Measurements from ENCODE around the gene CD200.

Gene CD200

GRCh38 chr3:112335434-112335781, 2.5 kb downstream of the CD200 start:
- no peak overlapping the region for H3K9ac ChIP-seq

GRCh38 chr3:112338021-112338726, 5.2 kb downstream of the CD200 start:
- no peaks in the 10 kb centered on the region for H3K9me3 ChIP-seq (ENCODE audit: control insufficient read depth, low read length)
- no peaks in the 10 kb centered on the region for H3K36me3 ChIP-seq (ENCODE audit: control insufficient read depth, insufficient read depth, low read length)
- H3K9ac ChIP-seq: no peak overlapping the region
- H2AFZ ChIP-seq: no peak overlapping the region
- no peak overlapping the region for H3K27ac ChIP-seq
- H3K27me3 ChIP-seq (ENCODE audit: control insufficient read depth, insufficient read depth, low read length): no peaks in the 10 kb centered on the region
- no peak overlapping the region for H3K4me3 ChIP-seq (ENCODE audit: low read depth, low read length)
- H3K4me1 ChIP-seq: no peaks in the 10 kb centered on the region
- no peaks in the 10 kb centered on the region for H3K79me2 ChIP-seq
- no peak for TF ChIP-seq CTCF (IDR thresholded peaks at IDR 0.05)
- H3K4me2 ChIP-seq (ENCODE audit: low read length): no peak overlapping the region

More at GRCh38 chr3:112335434-112335781, 2.5 kb downstream of the CD200 start:
- Histone ChIP-seq H3K27me3 (ENCODE audit: control insufficient read depth, insufficient read depth, low read length) (no peaks in the 10 kb centered on the region), H3K4me1 (no peaks in the 10 kb centered on the region), H3K79me2 (no peaks in the 10 kb centered on the region), H3K4me2 (ENCODE audit: low read length) (no peak overlapping the region), H3K4me3 (ENCODE audit: low read depth, low read length) (no peak overlapping the region), H3K36me3 (ENCODE audit: control insufficient read depth, insufficient read depth, low read length) (no peaks in the 10 kb centered on the region), H3K9me3 (ENCODE audit: control insufficient read depth, low read length) (no peaks in the 10 kb centered on the region), H3K27ac (no peak overlapping the region), H2AFZ (no peak overlapping the region)
- TF ChIP-seq CTCF (IDR thresholded peaks at IDR 0.05): no peak

GRCh38 chr3:112338727-112339056, 5.7 kb downstream of the CD200 start:
- Histone ChIP-seq H3K9me3 (ENCODE audit: control insufficient read depth, low read length) (no peaks in the 10 kb centered on the region), H2AFZ (no peak overlapping the region), H3K79me2 (no peaks in the 10 kb centered on the region), H3K4me1 (no peaks in the 10 kb centered on the region), H3K4me2 (ENCODE audit: low read length) (no peak overlapping the region), H3K36me3 (ENCODE audit: control insufficient read depth, insufficient read depth, low read length) (no peaks in the 10 kb centered on the region), H3K27ac (no peak overlapping the region), H3K4me3 (ENCODE audit: low read depth, low read length) (no peak overlapping the region), H3K9ac (no peak overlapping the region), H3K27me3 (ENCODE audit: control insufficient read depth, insufficient read depth, low read length) (no peaks in the 10 kb centered on the region)
- no peak for TF ChIP-seq CTCF (IDR thresholded peaks at IDR 0.05)

- TF ChIP-seq CTCF (IDR thresholded peaks at IDR 0.05): no peak
- H3K4me2 ChIP-seq (ENCODE audit: low read length): no peak overlapping the region
- H3K27ac ChIP-seq: no peak overlapping the region
- no peaks in the 10 kb centered on the region for H3K79me2 ChIP-seq
- no peaks in the 10 kb centered on the region for H3K27me3 ChIP-seq (ENCODE audit: control insufficient read depth, insufficient read depth, low read length)
- H3K9me3 ChIP-seq (ENCODE audit: control insufficient read depth, low read length): no peaks in the 10 kb centered on the region
- no peaks in the 10 kb centered on the region for H3K36me3 ChIP-seq (ENCODE audit: control insufficient read depth, insufficient read depth, low read length)
- H3K4me1 ChIP-seq: no peaks in the 10 kb centered on the region
- H3K9ac ChIP-seq: no peak overlapping the region
- no peak overlapping the region for H3K4me3 ChIP-seq (ENCODE audit: low read depth, low read length)
- no peak overlapping the region for H2AFZ ChIP-seq
These were observed 6.2 kb downstream of the CD200 start for GRCh38 chr3:112339134-112339533.

GRCh38 chr3:112339609-112340008, 6.7 kb downstream of the CD200 start:
- Histone ChIP-seq H3K9ac (no peak overlapping the region), H3K27ac (no peak overlapping the region), H3K79me2 (no peaks in the 10 kb centered on the region), H3K27me3 (ENCODE audit: control insufficient read depth, insufficient read depth, low read length) (no peaks in the 10 kb centered on the region), H3K4me2 (ENCODE audit: low read length) (no peak overlapping the region), H3K4me1 (no peaks in the 10 kb centered on the region), H3K4me3 (ENCODE audit: low read depth, low read length) (no peak overlapping the region), H3K36me3 (ENCODE audit: control insufficient read depth, insufficient read depth, low read length) (no peaks in the 10 kb centered on the region), H3K9me3 (ENCODE audit: control insufficient read depth, low read length) (no peaks in the 10 kb centered on the region), H2AFZ (no peak overlapping the region)
- TF ChIP-seq CTCF (IDR thresholded peaks at IDR 0.05): no peak
